OCI-LY3 (cell line): Measurements from ENCODE around the gene NUDCD2.
"Not testable (repeated sequence)": the region's sequence is repeated elsewhere in the genome, so short reads cannot be mapped to it uniquely, and the experiment has no call there.

ENCODE experiments used
- H2AFZ ChIP-seq: fragments of 200-600, 300-600 bp; shearing (Covaris generic); 2 replicates; pipeline ENCODE4 v1.6.0; 2014; ENCODE audit warnings: antibody characterized with exemption, low read depth, low read length
- H3K27ac ChIP-seq: fragments of 200-600, 300-600 bp; sonication (generic); 2 replicates; pipeline ENCODE4 v1.5.1; 2014; ENCODE audit warnings: mild to moderate bottlenecking, low read length, moderate library complexity, mixed read lengths
- H3K27me3 ChIP-seq: fragments of 200-600, 300-600 bp; sonication (generic); 2 replicates; pipeline ENCODE4 v1.6.1; 2014; ENCODE audit warnings: low read depth, low read length, mixed read lengths
- H3K36me3 ChIP-seq: fragments of 200-600, 300-600 bp; sonication (generic); replicated peaks from 2 replicates; pipeline ENCODE3; 2014; ENCODE audit warnings: low read depth, low read length, mixed read lengths
- H3K4me1 ChIP-seq: fragments of 300-600, 200-600 bp; sonication (generic); 2 replicates; pipeline ENCODE4 v1.6.1; 2014; ENCODE audit warnings: low read length, mixed read lengths
- H3K4me2 ChIP-seq: fragments of 200-600, 300-600 bp; sonication (generic); 2 replicates; pipeline ENCODE4 v1.6.1; 2014; ENCODE audit warnings: low read length, mixed read lengths
- H3K4me3 ChIP-seq: fragments of 300-600, 200-600 bp; sonication (generic); 2 replicates; pipeline ENCODE4 v1.5.1; 2014; ENCODE audit warnings: antibody characterized with exemption, mild to moderate bottlenecking, low read length, moderate library complexity
- H3K79me2 ChIP-seq: fragments of 300-600, 200-600 bp; shearing (Covaris generic); 2 replicates; pipeline ENCODE4 v1.6.1; 2014; ENCODE audit warnings: mild to moderate bottlenecking, low read length, mixed read lengths
- H3K9ac ChIP-seq: fragments of 300-600, 200-600 bp; shearing (Covaris generic); 2 replicates; pipeline ENCODE4 v1.6.0; 2014; ENCODE audit warnings: mild to moderate bottlenecking, low read length, moderate library complexity
- H3K9me3 ChIP-seq: fragments of 200-600, 300-600 bp; shearing (Covaris generic); 2 replicates; pipeline ENCODE4 v1.6.1; 2014; ENCODE audit warnings: low read length, mixed read lengths; ENCODE audit not compliant: insufficient read depth
- H4K20me1 ChIP-seq: fragments of 200-600, 300-600 bp; sonication (generic); 2 replicates; pipeline ENCODE4 v1.6.1; 2016; ENCODE audit warnings: low read length, mixed read lengths; ENCODE audit not compliant: insufficient read depth
- EZH2phosphoT487 ChIP-seq: fragments of 200-600 bp; shearing (Covaris generic); IDR thresholded peaks from 2 replicates; pipeline ENCODE4 v1.6.1; 2018; ENCODE audit warnings: antibody characterized with exemption, mixed run types, low read depth
- TF ChIP-seq, protein P1 (sequence below): fragments of 200-600, 300-600 bp; sonication (generic); IDR thresholded peaks from 2 replicates; pipeline ENCODE4 v1.5.1; 2014; ENCODE audit warnings: antibody characterized with exemption, low read length, low read depth

The NUDCD2 gene

DNA sequence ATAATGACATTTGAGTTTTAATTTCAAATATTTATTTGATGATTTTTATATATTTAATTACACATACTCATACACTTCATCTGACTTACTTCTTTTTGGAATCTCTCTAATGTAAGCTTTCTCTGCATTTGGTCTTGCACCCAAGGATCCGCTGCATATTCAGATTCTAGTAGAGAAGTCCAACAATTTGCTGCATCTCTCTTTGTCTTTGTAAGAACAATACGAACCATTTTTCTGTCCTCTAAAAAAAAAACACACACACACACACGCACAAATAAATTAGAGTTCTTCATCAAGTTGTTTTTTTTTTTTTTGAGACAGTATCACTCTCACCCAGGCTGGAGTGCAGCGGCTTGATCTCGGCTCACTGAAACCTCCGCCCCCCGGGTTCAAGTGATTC, 3.1 kb downstream of the NUDCD2 start:
- H3K27ac ChIP-seq: no peak overlapping the region
- peaks cover 7% of the 10 kb centered on the region; the same call in 1 of the 2 replicates for H3K4me1 ChIP-seq
- no peak overlapping the region for H3K9ac ChIP-seq
- H3K27me3 ChIP-seq: no peaks in the 10 kb centered on the region
- H3K9me3 ChIP-seq: no peaks in the 10 kb centered on the region
- H2AFZ ChIP-seq: no peak overlapping the region
- no peak overlapping the region for H3K4me2 ChIP-seq
- H3K36me3 ChIP-seq: peaks cover 30% of the 10 kb centered on the region
- no peak overlapping the region for H3K4me3 ChIP-seq
- H4K20me1 ChIP-seq: no peaks in the 10 kb centered on the region
- no peak for TF ChIP-seq EZH2phosphoT487
- TF ChIP-seq, protein P1, sequence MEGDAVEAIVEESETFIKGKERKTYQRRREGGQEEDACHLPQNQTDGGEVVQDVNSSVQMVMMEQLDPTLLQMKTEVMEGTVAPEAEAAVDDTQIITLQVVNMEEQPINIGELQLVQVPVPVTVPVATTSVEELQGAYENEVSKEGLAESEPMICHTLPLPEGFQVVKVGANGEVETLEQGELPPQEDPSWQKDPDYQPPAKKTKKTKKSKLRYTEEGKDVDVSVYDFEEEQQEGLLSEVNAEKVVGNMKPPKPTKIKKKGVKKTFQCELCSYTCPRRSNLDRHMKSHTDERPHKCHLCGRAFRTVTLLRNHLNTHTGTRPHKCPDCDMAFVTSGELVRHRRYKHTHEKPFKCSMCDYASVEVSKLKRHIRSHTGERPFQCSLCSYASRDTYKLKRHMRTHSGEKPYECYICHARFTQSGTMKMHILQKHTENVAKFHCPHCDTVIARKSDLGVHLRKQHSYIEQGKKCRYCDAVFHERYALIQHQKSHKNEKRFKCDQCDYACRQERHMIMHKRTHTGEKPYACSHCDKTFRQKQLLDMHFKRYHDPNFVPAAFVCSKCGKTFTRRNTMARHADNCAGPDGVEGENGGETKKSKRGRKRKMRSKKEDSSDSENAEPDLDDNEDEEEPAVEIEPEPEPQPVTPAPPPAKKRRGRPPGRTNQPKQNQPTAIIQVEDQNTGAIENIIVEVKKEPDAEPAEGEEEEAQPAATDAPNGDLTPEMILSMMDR: no peak
- H3K79me2 ChIP-seq: peaks cover 51% of the 10 kb centered on the region

DNA sequence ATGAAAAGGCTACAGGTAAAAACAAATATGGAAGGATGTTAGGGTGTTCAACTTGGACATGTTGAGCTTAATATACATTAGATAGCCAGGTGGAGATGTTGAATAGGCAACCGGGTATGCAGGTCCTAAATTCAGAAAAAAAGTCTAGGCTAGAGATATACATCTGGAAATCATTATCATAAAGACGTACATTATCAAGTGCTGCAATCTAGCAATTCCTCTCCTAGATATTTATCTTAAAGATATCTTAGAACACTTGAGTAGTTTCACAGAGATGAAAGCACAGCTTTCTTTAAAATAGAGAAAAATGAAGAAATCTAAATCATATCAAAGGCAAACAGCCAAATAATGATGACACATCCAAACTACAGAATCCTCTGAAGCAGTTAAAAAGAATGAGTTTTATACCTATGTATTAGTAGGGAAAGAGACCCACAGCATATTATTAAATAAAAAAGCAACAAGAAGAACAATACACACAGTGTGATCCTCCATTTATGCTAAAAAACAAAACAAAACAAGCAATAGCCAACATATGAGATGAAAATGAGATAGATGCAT, 3.8 kb downstream of the NUDCD2 start:
- Histone ChIP-seq H3K4me2 (no peak overlapping the region), H3K27me3 (no peaks in the 10 kb centered on the region), H3K9me3 (no peaks in the 10 kb centered on the region), H3K9ac (no peak overlapping the region), H3K27ac (no peak overlapping the region), H3K79me2 (peaks cover 43% of the 10 kb centered on the region), H3K4me1 (peaks cover 7% of the 10 kb centered on the region; the same call in 1 of the 2 replicates), H3K36me3 (peaks cover 30% of the 10 kb centered on the region), H3K4me3 (no peak overlapping the region), H2AFZ (no peak overlapping the region), H4K20me1 (no peaks in the 10 kb centered on the region)
- no peak for TF ChIP-seq EZH2phosphoT487
- TF ChIP-seq, protein P1: no peak

DNA sequence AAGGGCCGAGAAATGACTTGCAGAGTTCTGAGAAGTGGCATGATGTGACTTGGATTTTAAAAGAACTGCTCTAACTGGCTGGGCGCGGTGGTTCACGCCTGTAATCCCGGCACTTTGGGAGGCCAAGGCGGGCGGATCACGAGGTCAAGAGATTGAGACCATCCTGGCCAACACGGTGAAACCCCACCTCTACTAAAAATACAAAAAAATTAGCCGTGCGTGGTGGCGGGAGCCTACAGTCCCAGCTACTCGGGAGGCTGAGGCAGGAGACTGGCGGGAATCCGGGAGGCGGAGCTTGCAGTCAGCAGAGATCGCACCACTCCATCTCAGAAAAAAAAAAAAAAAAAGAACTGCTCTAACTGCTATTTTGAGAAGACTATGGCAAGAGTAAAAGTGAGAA, 4.5 kb downstream of the NUDCD2 start:
- not testable (repeated sequence) for H2AFZ ChIP-seq, H3K27me3 ChIP-seq, H3K27ac ChIP-seq, H3K4me3 ChIP-seq, H3K9ac ChIP-seq, H3K4me2 ChIP-seq, H3K4me1 ChIP-seq, H4K20me1 ChIP-seq, H3K9me3 ChIP-seq
- peaks cover 37% of the 10 kb centered on the region for H3K79me2 ChIP-seq
- H3K36me3 ChIP-seq: peaks cover 31% of the 10 kb centered on the region

DNA sequence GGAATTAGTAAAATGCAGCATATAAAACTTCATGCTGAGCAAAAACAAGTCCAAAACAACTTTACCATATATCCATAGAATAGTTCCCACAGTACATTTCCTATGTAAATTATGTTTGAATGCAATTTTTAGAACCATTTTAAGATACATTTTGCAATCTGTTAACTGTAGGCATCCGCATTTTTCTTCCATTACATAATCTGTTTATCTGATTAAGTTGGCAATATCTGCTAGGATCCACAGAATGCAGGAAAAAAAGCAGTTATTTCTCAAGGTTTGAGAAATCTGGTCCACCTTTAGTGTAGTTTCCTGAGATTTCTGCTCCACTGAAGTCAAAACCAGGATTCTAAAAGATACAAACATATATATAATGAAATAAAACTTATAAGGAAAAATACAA, 6.2 kb downstream of the NUDCD2 start:
- Histone ChIP-seq H2AFZ (no peak overlapping the region), H4K20me1 (no peaks in the 10 kb centered on the region), H3K4me1 (peaks cover 7% of the 10 kb centered on the region; the same call in 1 of the 2 replicates), H3K4me3 (no peak overlapping the region), H3K79me2 (peaks cover 26% of the 10 kb centered on the region), H3K4me2 (no peak overlapping the region), H3K36me3 (peaks cover 42% of the 10 kb centered on the region), H3K9me3 (no peaks in the 10 kb centered on the region), H3K9ac (no peak overlapping the region), H3K27me3 (no peaks in the 10 kb centered on the region), H3K27ac (no peak overlapping the region)
- no peak for TF ChIP-seq EZH2phosphoT487
- TF ChIP-seq, protein P1: no peak

DNA sequence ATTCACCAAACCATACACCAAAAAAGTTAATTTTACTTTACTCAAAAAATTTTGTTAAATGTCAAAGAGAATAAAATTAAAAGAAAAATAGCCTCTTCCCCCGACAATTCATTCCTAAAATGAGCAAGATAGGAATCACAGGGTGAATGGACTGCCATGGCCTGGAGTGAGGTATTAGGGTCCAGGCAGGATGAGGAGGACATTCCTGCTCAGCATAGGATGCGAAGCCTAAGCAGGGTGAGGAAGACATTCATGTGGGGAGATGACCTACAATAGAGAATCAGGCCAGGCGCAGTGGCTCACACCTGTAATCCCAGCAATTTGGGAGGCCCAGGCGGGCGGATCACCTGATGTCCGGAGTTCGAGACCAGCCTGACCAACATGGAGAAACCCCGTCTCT, 8.4 kb downstream of the NUDCD2 start:
- H3K79me2 ChIP-seq: peaks cover 8% of the 10 kb centered on the region; the same call in 1 of the 2 replicates
- no peaks in the 10 kb centered on the region for H3K4me1 ChIP-seq
- no peak overlapping the region for H3K27ac ChIP-seq
- H3K36me3 ChIP-seq: peaks cover 61% of the 10 kb centered on the region
- no peaks in the 10 kb centered on the region for H3K27me3 ChIP-seq
- no peak overlapping the region for H3K4me3 ChIP-seq
- no peak overlapping the region for H3K9ac ChIP-seq
- no peaks in the 10 kb centered on the region for H4K20me1 ChIP-seq
- no peak overlapping the region for H3K4me2 ChIP-seq
- H3K9me3 ChIP-seq: no peaks in the 10 kb centered on the region
- TF ChIP-seq EZH2phosphoT487: no peak
- TF ChIP-seq, protein P1: no peak
- H2AFZ ChIP-seq: no peak overlapping the region
